WI38 (cell line): ENCODE measurements around the gene NPHP3.

Experiments used
- H3K4me3 ChIP-seq: 2 replicates; pipeline ENCODE4 v1.5.1; 2011; ENCODE audit warnings: low read depth, mild to moderate bottlenecking, control low read depth, low read length
- CTCF ChIP-seq: IDR thresholded peaks from 2 replicates; pipeline ENCODE4 v1.5.1; 2012; ENCODE audit warnings: low read depth, mild to moderate bottlenecking, control low read depth, low read length

The NPHP3 gene

GRCh38 chr3:132720228-132720627, 2.0 kb downstream of the NPHP3 start:
- TF ChIP-seq CTCF: no peak
- H3K4me3 ChIP-seq: peak overlapping the region; percentile 1

- no peak for TF ChIP-seq CTCF
Observed at GRCh38 chr3:132716372-132716771, 5.8 kb downstream of the NPHP3 start.

GRCh38 chr3:132713977-132714727, 8.1 kb downstream of the NPHP3 start:
- TF ChIP-seq CTCF: no peak
- no peak overlapping the region for H3K4me3 ChIP-seq

More at GRCh38 chr3:132716372-132716771, 5.8 kb downstream of the NPHP3 start:
- no peak overlapping the region for H3K4me3 ChIP-seq

GRCh38 chr3:132710311-132710710, 11.9 kb downstream of the NPHP3 start:
- no peak overlapping the region for H3K4me3 ChIP-seq
- TF ChIP-seq CTCF: no peak

GRCh38 chr3:132709761-132710160, 12.4 kb downstream of the NPHP3 start:
- no peak overlapping the region for H3K4me3 ChIP-seq
- TF ChIP-seq CTCF: no peak

- no peak overlapping the region for H3K4me3 ChIP-seq
- TF ChIP-seq CTCF: no peak
Observed at GRCh38 chr3:132703733-132704132, 18.5 kb downstream of the NPHP3 start.

- no peak overlapping the region for H3K4me3 ChIP-seq
- no peak for TF ChIP-seq CTCF
Observed at GRCh38 chr3:132695422-132695821, 26.8 kb downstream of the NPHP3 start.
